ENCODE results near the gene EVA1B. TPM values are rescaled to one million over a fixed set of nuclear protein-coding genes. Genes with fewer than 3 reads are reported as not detected.

Gene EVA1B
- total and polyA plus RNA-seq, 2 of the 13 experiments (the other 11 are each of a cell fraction or from before 2014, with no cell fraction given): 3.9 to 6.6 TPM

DNA sequence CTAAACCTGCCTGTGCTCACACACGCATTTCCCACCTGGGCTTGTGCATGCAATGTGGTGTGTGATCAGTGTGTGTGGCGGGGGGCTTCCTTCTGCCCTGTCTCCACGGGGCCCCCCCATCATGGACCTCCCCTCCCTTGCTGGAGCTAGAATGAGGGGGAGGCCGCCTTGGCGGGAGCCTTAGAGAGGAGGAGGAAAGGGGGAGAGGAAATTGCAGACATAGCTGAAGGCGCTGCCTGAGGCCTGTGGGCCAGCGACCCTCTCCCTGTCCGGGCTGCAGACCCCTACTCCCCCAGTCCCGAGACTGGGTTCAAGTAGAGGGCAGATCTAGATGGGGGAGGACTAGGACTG lies 883 bp upstream of the EVA1B start (continued):
- TF ChIP-seq, protein P1, sequence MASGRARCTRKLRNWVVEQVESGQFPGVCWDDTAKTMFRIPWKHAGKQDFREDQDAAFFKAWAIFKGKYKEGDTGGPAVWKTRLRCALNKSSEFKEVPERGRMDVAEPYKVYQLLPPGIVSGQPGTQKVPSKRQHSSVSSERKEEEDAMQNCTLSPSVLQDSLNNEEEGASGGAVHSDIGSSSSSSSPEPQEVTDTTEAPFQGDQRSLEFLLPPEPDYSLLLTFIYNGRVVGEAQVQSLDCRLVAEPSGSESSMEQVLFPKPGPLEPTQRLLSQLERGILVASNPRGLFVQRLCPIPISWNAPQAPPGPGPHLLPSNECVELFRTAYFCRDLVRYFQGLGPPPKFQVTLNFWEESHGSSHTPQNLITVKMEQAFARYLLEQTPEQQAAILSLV (CRISPR knock-in tag; IDR thresholded peaks at IDR 0.05; ENCODE audit: borderline replicate concordance): no peak
- TF ChIP-seq MAFK (conservative IDR thresholded peaks at IDR 0.05 in 1 of 2, IDR thresholded peaks at IDR 0.05 in 1 of 2; ENCODE audit: low read length in 2 of 2) (no peak), NONO (IDR thresholded peaks at IDR 0.05) (no peak), NONO (CRISPR knock-in tag; conservative IDR thresholded peaks at IDR 0.05) (peak; percentile 49; the same call in 1 of the 2 replicates), ZNF672 (CRISPR knock-in tag; IDR thresholded peaks at IDR 0.05) (no peak), ZNF446 (CRISPR knock-in tag; IDR thresholded peaks at IDR 0.05) (no peak), ZNF350 (CRISPR knock-in tag; IDR thresholded peaks at IDR 0.05; ENCODE audit: borderline replicate concordance, low read depth) (peak; percentile 1; the same call in 1 of the 2 replicates), ELK4 (CRISPR knock-in tag; IDR thresholded peaks at IDR 0.05; ENCODE audit: borderline replicate concordance) (no peak), REPIN1 (CRISPR knock-in tag; IDR thresholded peaks at IDR 0.05; ENCODE audit: borderline replicate concordance, low read depth) (0 out of 2 replicates have a peak, but pooled peaks have one; percentile 10), ZSCAN31 (CRISPR knock-in tag; IDR thresholded peaks at IDR 0.05; ENCODE audit: low read depth) (0 out of 2 replicates have a peak, but pooled peaks have one; percentile 54), AGO2 (optimal IDR thresholded peaks at IDR 0.05; ENCODE audit: low read depth, low read length) (peak; percentile 32), THAP11 (CRISPR knock-in tag; IDR thresholded peaks at IDR 0.05) (no peak)
- TF ChIP-seq, protein P2, sequence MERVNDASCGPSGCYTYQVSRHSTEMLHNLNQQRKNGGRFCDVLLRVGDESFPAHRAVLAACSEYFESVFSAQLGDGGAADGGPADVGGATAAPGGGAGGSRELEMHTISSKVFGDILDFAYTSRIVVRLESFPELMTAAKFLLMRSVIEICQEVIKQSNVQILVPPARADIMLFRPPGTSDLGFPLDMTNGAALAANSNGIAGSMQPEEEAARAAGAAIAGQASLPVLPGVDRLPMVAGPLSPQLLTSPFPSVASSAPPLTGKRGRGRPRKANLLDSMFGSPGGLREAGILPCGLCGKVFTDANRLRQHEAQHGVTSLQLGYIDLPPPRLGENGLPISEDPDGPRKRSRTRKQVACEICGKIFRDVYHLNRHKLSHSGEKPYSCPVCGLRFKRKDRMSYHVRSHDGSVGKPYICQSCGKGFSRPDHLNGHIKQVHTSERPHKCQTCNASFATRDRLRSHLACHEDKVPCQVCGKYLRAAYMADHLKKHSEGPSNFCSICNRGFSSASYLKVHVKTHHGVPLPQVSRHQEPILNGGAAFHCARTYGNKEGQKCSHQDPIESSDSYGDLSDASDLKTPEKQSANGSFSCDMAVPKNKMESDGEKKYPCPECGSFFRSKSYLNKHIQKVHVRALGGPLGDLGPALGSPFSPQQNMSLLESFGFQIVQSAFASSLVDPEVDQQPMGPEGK (CRISPR knock-in tag; IDR thresholded peaks at IDR 0.05): peak; percentile 84
- TF ChIP-seq, protein P3, sequence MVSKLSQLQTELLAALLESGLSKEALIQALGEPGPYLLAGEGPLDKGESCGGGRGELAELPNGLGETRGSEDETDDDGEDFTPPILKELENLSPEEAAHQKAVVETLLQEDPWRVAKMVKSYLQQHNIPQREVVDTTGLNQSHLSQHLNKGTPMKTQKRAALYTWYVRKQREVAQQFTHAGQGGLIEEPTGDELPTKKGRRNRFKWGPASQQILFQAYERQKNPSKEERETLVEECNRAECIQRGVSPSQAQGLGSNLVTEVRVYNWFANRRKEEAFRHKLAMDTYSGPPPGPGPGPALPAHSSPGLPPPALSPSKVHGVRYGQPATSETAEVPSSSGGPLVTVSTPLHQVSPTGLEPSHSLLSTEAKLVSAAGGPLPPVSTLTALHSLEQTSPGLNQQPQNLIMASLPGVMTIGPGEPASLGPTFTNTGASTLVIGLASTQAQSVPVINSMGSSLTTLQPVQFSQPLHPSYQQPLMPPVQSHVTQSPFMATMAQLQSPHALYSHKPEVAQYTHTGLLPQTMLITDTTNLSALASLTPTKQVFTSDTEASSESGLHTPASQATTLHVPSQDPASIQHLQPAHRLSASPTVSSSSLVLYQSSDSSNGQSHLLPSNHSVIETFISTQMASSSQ (IDR thresholded peaks at IDR 0.05; ENCODE audit: low read depth): no peak
- TF ChIP-seq, protein P3 (CRISPR knock-in tag; IDR thresholded peaks at IDR 0.05; ENCODE audit: borderline replicate concordance): no peak
- TF ChIP-seq, protein P4, sequence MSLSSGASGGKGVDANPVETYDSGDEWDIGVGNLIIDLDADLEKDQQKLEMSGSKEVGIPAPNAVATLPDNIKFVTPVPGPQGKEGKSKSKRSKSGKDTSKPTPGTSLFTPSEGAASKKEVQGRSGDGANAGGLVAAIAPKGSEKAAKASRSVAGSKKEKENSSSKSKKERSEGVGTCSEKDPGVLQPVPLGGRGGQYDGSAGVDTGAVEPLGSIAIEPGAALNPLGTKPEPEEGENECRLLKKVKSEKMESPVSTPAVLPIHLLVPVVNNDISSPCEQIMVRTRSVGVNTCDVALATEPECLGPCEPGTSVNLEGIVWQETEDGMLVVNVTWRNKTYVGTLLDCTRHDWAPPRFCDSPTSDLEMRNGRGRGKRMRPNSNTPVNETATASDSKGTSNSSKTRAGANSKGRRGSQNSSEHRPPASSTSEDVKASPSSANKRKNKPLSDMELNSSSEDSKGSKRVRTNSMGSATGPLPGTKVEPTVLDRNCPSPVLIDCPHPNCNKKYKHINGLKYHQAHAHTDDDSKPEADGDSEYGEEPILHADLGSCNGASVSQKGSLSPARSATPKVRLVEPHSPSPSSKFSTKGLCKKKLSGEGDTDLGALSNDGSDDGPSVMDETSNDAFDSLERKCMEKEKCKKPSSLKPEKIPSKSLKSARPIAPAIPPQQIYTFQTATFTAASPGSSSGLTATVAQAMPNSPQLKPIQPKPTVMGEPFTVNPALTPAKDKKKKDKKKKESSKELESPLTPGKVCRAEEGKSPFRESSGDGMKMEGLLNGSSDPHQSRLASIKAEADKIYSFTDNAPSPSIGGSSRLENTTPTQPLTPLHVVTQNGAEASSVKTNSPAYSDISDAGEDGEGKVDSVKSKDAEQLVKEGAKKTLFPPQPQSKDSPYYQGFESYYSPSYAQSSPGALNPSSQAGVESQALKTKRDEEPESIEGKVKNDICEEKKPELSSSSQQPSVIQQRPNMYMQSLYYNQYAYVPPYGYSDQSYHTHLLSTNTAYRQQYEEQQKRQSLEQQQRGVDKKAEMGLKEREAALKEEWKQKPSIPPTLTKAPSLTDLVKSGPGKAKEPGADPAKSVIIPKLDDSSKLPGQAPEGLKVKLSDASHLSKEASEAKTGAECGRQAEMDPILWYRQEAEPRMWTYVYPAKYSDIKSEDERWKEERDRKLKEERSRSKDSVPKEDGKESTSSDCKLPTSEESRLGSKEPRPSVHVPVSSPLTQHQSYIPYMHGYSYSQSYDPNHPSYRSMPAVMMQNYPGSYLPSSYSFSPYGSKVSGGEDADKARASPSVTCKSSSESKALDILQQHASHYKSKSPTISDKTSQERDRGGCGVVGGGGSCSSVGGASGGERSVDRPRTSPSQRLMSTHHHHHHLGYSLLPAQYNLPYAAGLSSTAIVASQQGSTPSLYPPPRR (CRISPR knock-in tag; IDR thresholded peaks at IDR 0.05; ENCODE audit: borderline replicate concordance): 0 out of 2 replicates have a peak, but pooled peaks have one; percentile 7
